Measurements from ENCODE around the gene GBA2. TPM values are rescaled to one million over a fixed set of nuclear protein-coding genes. Genes with fewer than 3 reads are reported as not detected.

The GBA2 gene
- polyA plus RNA-seq, 1 of the 3 experiments (the other 2 are of a cell fraction) = 71.5 TPM

- Histone ChIP-seq H3F3A (replicated peaks; ENCODE audit: insufficient read depth) (peaks cover 7% of the 10 kb centered on the region), H3K9me2 (no peaks in the 10 kb centered on the region), H3K9me3 (no peaks in the 10 kb centered on the region), H3K36me3 (replicated peaks in 1 of 2; ENCODE audit: control insufficient read depth in 1 of 2, insufficient read depth in 2 of 2, low read length in 1 of 2) (peaks cover 37 to 45% of the 10 kb centered on the region in 2 experiments), H3K79me2 (ENCODE audit: insufficient read depth) (peaks cover 89% of the 10 kb centered on the region), H3K27me3 (ENCODE audit: insufficient read depth) (no peaks in the 10 kb centered on the region), H4K20me1 (ENCODE audit: insufficient read depth) (peaks cover 31% of the 10 kb centered on the region), H2AFZ (ENCODE audit: low read depth) (no peak overlapping the region), H3K4me2 (peak overlapping the region; percentile 82), H3K9ac (peak overlapping the region; percentile 90; the same call in 1 of the 2 replicates), H3K27ac (ENCODE audit: low read depth in 2 of 2, low read length in 1 of 2) (peak overlapping the region in 1 of 2 experiments; percentile 44; a peak in 1 of 4 replicates), H3K4me3 (ENCODE audit: low read depth in 2 of 2, low read length in 1 of 2) (peak overlapping the region; percentile 97 to 98), H3K4me1 (ENCODE audit: control insufficient read depth in 1 of 2, insufficient read depth in 2 of 2, low read depth in 1 of 2, low read length in 1 of 2) (peaks cover 12 to 33% of the 10 kb centered on the region in 2 experiments; a peak in 2 of 4 replicates)
- 61% methylated on average over 3 of the region's 3 CpGs for WGBS (ENCODE audit: low lambda C conversion rate)
- no peak for DNase-seq
- POLR2A ChIA-PET = interaction anchor here (0.9 kb wide), 1 partner anchor 10 kb away, joined by 4 read pairs; no protein-coding TSS in a partner anchor
- no peak for TF ChIP-seq PBX3 (IDR thresholded peaks at IDR 0.05)
- TF ChIP-seq FOSL2 (IDR thresholded peaks at IDR 0.05; ENCODE audit: borderline replicate concordance, low read depth) = no peak
- TF ChIP-seq IRF3 (IDR thresholded peaks at IDR 0.05; ENCODE audit: low read depth, low read length) = no peak
- no peak for TF ChIP-seq MAX (IDR thresholded peaks at IDR 0.05; ENCODE audit: low read depth)
- TF ChIP-seq FOXJ3 (CRISPR knock-in tag; IDR thresholded peaks at IDR 0.05) = no peak
- TF ChIP-seq GABPA (IDR thresholded peaks at IDR 0.05; ENCODE audit: low read depth) = no peak
- TF ChIP-seq TEAD4 (IDR thresholded peaks at IDR 0.05; ENCODE audit: borderline replicate concordance, insufficient read depth) = no peak
- no peak for TF ChIP-seq MEF2A (IDR thresholded peaks at IDR 0.05; ENCODE audit: borderline replicate concordance, low read depth)
- TF ChIP-seq ZBTB33 (IDR thresholded peaks at IDR 0.05; ENCODE audit: borderline replicate concordance, low read depth) = no peak
- no peak for TF ChIP-seq RAD21 (IDR thresholded peaks at IDR 0.05; ENCODE audit: low read length)
- TF ChIP-seq NRF1 (IDR thresholded peaks at IDR 0.05; ENCODE audit: low read depth, low read length) = no peak
- TF ChIP-seq YY1 (IDR thresholded peaks at IDR 0.05; ENCODE audit: low read depth) = no peak
- TF ChIP-seq CTCF (IDR thresholded peaks at IDR 0.05) = no peak
- TF ChIP-seq EZH2phosphoT487 (IDR thresholded peaks at IDR 0.05; ENCODE audit: borderline replicate concordance, low read depth) = no peak
- no peak for TF ChIP-seq SMC3 (IDR thresholded peaks at IDR 0.05; ENCODE audit: low read depth, low read length)
- CTCF ChIA-PET = interaction anchor here (0.7 to 6.8 kb wide), 8 partner anchors 9 to 135 kb away, joined by 3 to 88 read pairs (median 10); no protein-coding TSS in a partner anchor
These were observed 2.4 kb downstream of the GBA2 start for GRCh38 chr9:35746583-35746982.

Measured in SK-N-SH (cell line).